HEK293 (cell line): ENCODE measurements around the gene PYROXD2.

Experiments used
- CTCF ChIA-PET: fragments of 350-600 bp; formaldehyde crosslinking; extraction: SDS; loops from one replicate; lab custom pipeline; 2021; ENCODE audit warnings: antibody characterized with exemption; lab: Yijun Ruan, JAX
- POLR2A ChIA-PET: fragments of 300-600 bp; formaldehyde crosslinking; extraction: SDS; loops from one replicate; lab custom pipeline; 2020; ENCODE audit warnings: antibody characterized with exemption, inconsistent platforms; lab: Yijun Ruan, JAX
- H3K27ac ChIP-seq: fragments of 200-500 bp; sonication (Bioruptor generic); 2 replicates; pipeline ENCODE4 v1.5.1; 2014; ENCODE audit warnings: low read depth, low read length, control low read depth, inconsistent platforms; ENCODE audit errors: extremely low read depth
- H3K36me3 ChIP-seq, 2 experiments: fragments of 200-500 bp in 1 of 2; sonication (Bioruptor generic) in 1 of 2; 1 replicate in 1 of 2; 2 replicates in 1 of 2; pipeline ENCODE4 v1.5.1; 2014 to 2017; ENCODE audit warnings: inconsistent platforms in 2 of 2, low read length in 2 of 2; ENCODE audit not compliant: control insufficient read depth in 2 of 2, insufficient read depth in 1 of 2
- H3K4me1 ChIP-seq: fragments of 200-500 bp; sonication (Bioruptor generic); 2 replicates; pipeline ENCODE4 v1.5.1; 2014; ENCODE audit warnings: mild to moderate bottlenecking, low read length, inconsistent platforms; ENCODE audit not compliant: control insufficient read depth, insufficient read depth
- H3K4me3 ChIP-seq: 2 replicates; pipeline ENCODE4 v1.5.1; 2011; ENCODE audit warnings: low read depth, mild to moderate bottlenecking, control low read depth, low read length, moderate library complexity
- H3K9me3 ChIP-seq: fragments of 200-500 bp; sonication (Bioruptor generic); 2 replicates; pipeline ENCODE4 v1.5.1; 2014; ENCODE audit warnings: low read depth, low read length, inconsistent platforms; ENCODE audit not compliant: control insufficient read depth, insufficient read depth
- GFI1B ChIP-seq: fragments of 450-650 bp; formaldehyde crosslinking; IDR thresholded peaks from 2 replicates; pipeline ENCODE4 v1.5.1; 2016; ENCODE audit warnings: missing biosample characterization, missing genetic modification characterization
- KLF7 ChIP-seq: fragments of 450-650 bp; formaldehyde crosslinking; IDR thresholded peaks from 2 replicates; pipeline ENCODE4 v1.5.1; 2016; ENCODE audit warnings: missing biosample characterization, missing genetic modification characterization, borderline replicate concordance
- SALL2 ChIP-seq: fragments of 450-650 bp; formaldehyde crosslinking; IDR thresholded peaks from 2 replicates; pipeline ENCODE4 v1.5.0; 2017; ENCODE audit warnings: missing biosample characterization, mild to moderate bottlenecking, missing genetic modification characterization, borderline replicate concordance
- ZNF132 ChIP-seq: fragments of 450-650 bp; formaldehyde crosslinking; IDR thresholded peaks from 2 replicates; pipeline ENCODE4 v1.5.1; 2017; ENCODE audit warnings: missing biosample characterization, missing genetic modification characterization, borderline replicate concordance
- ZNF155 ChIP-seq: fragments of 450-650 bp; formaldehyde crosslinking; IDR thresholded peaks from 2 replicates; pipeline ENCODE4 v1.5.1; 2016; ENCODE audit warnings: missing biosample characterization, missing genetic modification characterization
- ZNF174 ChIP-seq: fragments of 450-650 bp; formaldehyde crosslinking; IDR thresholded peaks from 2 replicates; pipeline ENCODE4 v1.5.0; 2017; ENCODE audit warnings: missing biosample characterization, mild to moderate bottlenecking, missing genetic modification characterization
- ZNF248 ChIP-seq: fragments of 450-650 bp; formaldehyde crosslinking; IDR thresholded peaks from 2 replicates; pipeline ENCODE4 v1.5.1; 2017; ENCODE audit warnings: missing biosample characterization, missing genetic modification characterization
- ZNF311 ChIP-seq: fragments of 450-650 bp; formaldehyde crosslinking; IDR thresholded peaks from 2 replicates; pipeline ENCODE4 v1.5.1; 2017; ENCODE audit warnings: missing biosample characterization, missing genetic modification characterization, borderline replicate concordance
- ZNF324 ChIP-seq: fragments of 450-650 bp; formaldehyde crosslinking; IDR thresholded peaks from 2 replicates; pipeline ENCODE4 v1.5.1; 2016; ENCODE audit warnings: missing biosample characterization, missing genetic modification characterization
- ZNF366 ChIP-seq: fragments of 450-650 bp; formaldehyde crosslinking; conservative IDR thresholded peaks from 2 replicates; pipeline ENCODE4 v1.5.1; 2016; ENCODE audit warnings: missing biosample characterization, missing genetic modification characterization
- ZNF426 ChIP-seq: fragments of 450-650 bp; formaldehyde crosslinking; IDR thresholded peaks from 2 replicates; pipeline ENCODE4 v1.5.1; 2017; ENCODE audit warnings: missing biosample characterization, missing genetic modification characterization, mild to moderate bottlenecking, inconsistent platforms, moderate library complexity
- ZNF514 ChIP-seq: fragments of 450-650 bp; formaldehyde crosslinking; IDR thresholded peaks from 2 replicates; pipeline ENCODE4 v1.5.1; 2016; ENCODE audit warnings: missing biosample characterization, missing genetic modification characterization
- ZNF549 ChIP-seq: fragments of 450-650 bp; IDR thresholded peaks from 2 replicates; pipeline ENCODE4 v1.5.1; 2018; ENCODE audit warnings: missing biosample characterization, missing genetic modification characterization, mild to moderate bottlenecking, inconsistent platforms, moderate library complexity
- ZNF585B ChIP-seq: fragments of 450-650 bp; formaldehyde crosslinking; IDR thresholded peaks from 2 replicates; pipeline ENCODE4 v1.5.1; 2016; ENCODE audit warnings: missing biosample characterization, missing genetic modification characterization
- ZNF596 ChIP-seq: fragments of 450-650 bp; IDR thresholded peaks from 2 replicates; pipeline ENCODE4 v1.5.0; 2018; ENCODE audit warnings: missing biosample characterization, mild to moderate bottlenecking, missing genetic modification characterization, moderate library complexity
- ZNF660 ChIP-seq: fragments of 450-650 bp; IDR thresholded peaks from 2 replicates; pipeline ENCODE4 v1.5.1; 2018; ENCODE audit warnings: missing biosample characterization, mild to moderate bottlenecking, missing genetic modification characterization
- ZSCAN23 ChIP-seq: fragments of 450-650 bp; formaldehyde crosslinking; IDR thresholded peaks from 2 replicates; pipeline ENCODE4 v1.5.1; 2016; ENCODE audit warnings: missing biosample characterization, missing genetic modification characterization
- TF ChIP-seq, protein P1 (sequence below): fragments of 450-650 bp; formaldehyde crosslinking; IDR thresholded peaks from 2 replicates; pipeline ENCODE4 v1.5.1; 2016; ENCODE audit warnings: missing biosample characterization, missing genetic modification characterization
- TF ChIP-seq, protein P2 (sequence below): fragments of 450-650 bp; formaldehyde crosslinking; IDR thresholded peaks from 2 replicates; pipeline ENCODE4 v1.5.1; 2016; ENCODE audit warnings: missing biosample characterization, missing genetic modification characterization
- TF ChIP-seq, protein P3 (sequence below): fragments of 450-650 bp; formaldehyde crosslinking; conservative IDR thresholded peaks from 2 replicates; pipeline ENCODE4 v1.5.1; 2016; ENCODE audit warnings: low read depth, missing biosample characterization, missing genetic modification characterization
- TF ChIP-seq, protein P4 (sequence below): fragments of 450-650 bp; formaldehyde crosslinking; IDR thresholded peaks from 2 replicates; pipeline ENCODE4 v1.5.1; 2017; ENCODE audit warnings: missing biosample characterization, missing genetic modification characterization
- TF ChIP-seq, protein P5 (sequence below): fragments of 450-650 bp; formaldehyde crosslinking; IDR thresholded peaks from 2 replicates; pipeline ENCODE4 v1.5.1; 2016; ENCODE audit warnings: missing biosample characterization, missing genetic modification characterization

Gene PYROXD2

DNA sequence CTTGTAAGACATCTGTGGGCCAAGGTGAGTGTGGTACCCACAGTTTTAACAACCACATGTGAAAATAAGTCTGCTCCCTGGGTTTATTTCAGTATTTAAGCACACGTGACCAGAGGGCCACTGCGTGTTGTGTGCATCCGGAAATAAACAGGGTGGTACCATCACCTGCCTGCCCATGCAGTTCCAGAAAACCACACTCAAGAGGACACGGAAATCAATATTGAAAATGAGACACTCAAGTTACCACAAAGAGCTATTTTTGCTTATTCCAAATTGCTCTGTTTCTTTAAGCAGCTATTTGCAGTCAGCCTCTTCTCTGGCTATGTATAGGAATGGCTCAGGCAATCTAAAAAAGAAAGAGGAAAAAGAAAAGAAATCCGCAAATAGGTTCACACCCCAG is 75.2 kb downstream of the PYROXD2 start (continued):
- TF ChIP-seq, protein P1, sequence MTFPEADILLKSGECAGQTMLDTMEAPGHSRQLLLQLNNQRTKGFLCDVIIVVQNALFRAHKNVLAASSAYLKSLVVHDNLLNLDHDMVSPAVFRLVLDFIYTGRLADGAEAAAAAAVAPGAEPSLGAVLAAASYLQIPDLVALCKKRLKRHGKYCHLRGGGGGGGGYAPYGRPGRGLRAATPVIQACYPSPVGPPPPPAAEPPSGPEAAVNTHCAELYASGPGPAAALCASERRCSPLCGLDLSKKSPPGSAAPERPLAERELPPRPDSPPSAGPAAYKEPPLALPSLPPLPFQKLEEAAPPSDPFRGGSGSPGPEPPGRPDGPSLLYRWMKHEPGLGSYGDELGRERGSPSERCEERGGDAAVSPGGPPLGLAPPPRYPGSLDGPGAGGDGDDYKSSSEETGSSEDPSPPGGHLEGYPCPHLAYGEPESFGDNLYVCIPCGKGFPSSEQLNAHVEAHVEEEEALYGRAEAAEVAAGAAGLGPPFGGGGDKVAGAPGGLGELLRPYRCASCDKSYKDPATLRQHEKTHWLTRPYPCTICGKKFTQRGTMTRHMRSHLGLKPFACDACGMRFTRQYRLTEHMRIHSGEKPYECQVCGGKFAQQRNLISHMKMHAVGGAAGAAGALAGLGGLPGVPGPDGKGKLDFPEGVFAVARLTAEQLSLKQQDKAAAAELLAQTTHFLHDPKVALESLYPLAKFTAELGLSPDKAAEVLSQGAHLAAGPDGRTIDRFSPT (tag by site-specific recombination), result no peak
- TF ChIP-seq ZNF155 (tag by site-specific recombination), result no peak

DNA sequence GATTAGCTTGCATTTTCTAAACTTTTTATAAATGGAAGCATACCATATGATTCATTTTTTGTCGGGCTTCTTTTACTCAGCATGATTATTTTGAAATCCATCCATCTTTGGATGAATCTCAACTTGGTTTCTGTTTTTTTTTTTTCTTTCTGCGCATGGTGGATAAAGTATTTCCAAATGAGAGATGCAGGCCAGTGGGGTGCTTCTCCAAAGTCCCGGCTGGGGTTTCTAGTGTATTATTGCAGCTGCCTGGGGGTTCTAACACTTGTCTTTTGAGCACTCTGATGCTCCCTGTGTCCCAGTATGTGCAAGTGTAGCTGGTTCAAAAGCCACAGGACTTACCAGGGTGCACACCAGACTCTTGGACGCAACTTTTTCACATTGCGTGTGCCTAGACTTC is 76.1 kb downstream of the PYROXD2 start:
- H3K4me1 ChIP-seq, result no peaks in the 10 kb centered on the region
- no peak overlapping the region for H3K27ac ChIP-seq
- CTCF ChIA-PET, result no interaction called here

DNA sequence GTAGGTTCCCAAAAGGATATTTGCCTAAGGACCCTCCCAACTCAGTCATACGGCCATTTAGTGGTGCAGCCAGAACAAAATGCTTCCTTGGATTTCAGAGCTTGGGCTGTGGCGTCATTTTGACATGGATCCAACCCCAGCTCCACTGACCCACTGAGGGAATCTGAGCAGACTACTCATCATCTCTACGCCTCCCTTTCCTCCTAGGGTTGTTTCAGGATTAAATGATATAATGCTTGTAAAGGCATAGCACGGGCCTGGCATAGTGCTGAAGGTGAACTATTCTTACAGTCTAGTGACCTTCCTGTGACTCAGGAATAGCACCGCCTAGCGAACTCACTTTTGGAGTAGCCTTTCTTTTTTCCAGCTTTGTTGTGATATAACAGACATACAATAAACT is 76.7 kb downstream of the PYROXD2 start:
- CTCF ChIA-PET, result interaction anchor here (0.6 kb wide), 1 partner anchor 127 kb away, joined by 3 read pairs; no protein-coding TSS in a partner anchor
- peaks cover 1% of the 10 kb centered on the region; the same call in 1 of the 2 replicates for H3K4me1 ChIP-seq
- no peak overlapping the region for H3K4me3 ChIP-seq
- TF ChIP-seq ZNF596 (tag by site-specific recombination), result no peak
- TF ChIP-seq SALL2, result no peak
- no peak for TF ChIP-seq ZNF248 (tag by site-specific recombination)
- TF ChIP-seq ZNF514 (tag by site-specific recombination), result no peak
- no peak for TF ChIP-seq ZNF549 (tag by site-specific recombination)
- no peak for TF ChIP-seq ZNF324 (tag by site-specific recombination)
- TF ChIP-seq ZNF155 (tag by site-specific recombination), result no peak
- TF ChIP-seq, protein P2, sequence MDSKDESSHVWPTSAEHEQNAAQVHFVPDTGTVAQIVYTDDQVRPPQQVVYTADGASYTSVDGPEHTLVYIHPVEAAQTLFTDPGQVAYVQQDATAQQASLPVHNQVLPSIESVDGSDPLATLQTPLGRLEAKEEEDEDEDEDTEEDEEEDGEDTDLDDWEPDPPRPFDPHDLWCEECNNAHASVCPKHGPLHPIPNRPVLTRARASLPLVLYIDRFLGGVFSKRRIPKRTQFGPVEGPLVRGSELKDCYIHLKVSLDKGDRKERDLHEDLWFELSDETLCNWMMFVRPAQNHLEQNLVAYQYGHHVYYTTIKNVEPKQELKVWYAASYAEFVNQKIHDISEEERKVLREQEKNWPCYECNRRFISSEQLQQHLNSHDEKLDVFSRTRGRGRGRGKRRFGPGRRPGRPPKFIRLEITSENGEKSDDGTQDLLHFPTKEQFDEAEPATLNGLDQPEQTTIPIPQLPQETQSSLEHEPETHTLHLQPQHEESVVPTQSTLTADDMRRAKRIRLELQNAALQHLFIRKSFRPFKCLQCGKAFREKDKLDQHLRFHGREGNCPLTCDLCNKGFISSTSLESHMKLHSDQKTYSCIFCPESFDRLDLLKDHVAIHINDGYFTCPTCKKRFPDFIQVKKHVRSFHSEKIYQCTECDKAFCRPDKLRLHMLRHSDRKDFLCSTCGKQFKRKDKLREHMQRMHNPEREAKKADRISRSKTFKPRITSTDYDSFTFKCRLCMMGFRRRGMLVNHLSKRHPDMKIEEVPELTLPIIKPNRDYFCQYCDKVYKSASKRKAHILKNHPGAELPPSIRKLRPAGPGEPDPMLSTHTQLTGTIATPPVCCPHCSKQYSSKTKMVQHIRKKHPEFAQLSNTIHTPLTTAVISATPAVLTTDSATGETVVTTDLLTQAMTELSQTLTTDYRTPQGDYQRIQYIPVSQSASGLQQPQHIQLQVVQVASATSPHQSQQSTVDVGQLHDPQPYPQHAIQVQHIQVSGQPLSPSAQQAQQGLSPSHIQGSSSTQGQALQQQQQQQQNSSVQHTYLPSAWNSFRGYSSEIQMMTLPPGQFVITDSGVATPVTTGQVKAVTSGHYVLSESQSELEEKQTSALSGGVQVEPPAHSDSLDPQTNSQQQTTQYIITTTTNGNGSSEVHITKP (tag by site-specific recombination), result no peak
- no peak for TF ChIP-seq GFI1B (tag by site-specific recombination)
- no peak for TF ChIP-seq ZSCAN23
- no peak for TF ChIP-seq ZNF174 (tag by site-specific recombination)
- no peak for TF ChIP-seq ZNF585B (tag by site-specific recombination)
- no peak for TF ChIP-seq ZNF426 (tag by site-specific recombination)
- no peak for TF ChIP-seq ZNF366 (tag by site-specific recombination)
- TF ChIP-seq ZNF132, result no peak
- TF ChIP-seq, protein P3, sequence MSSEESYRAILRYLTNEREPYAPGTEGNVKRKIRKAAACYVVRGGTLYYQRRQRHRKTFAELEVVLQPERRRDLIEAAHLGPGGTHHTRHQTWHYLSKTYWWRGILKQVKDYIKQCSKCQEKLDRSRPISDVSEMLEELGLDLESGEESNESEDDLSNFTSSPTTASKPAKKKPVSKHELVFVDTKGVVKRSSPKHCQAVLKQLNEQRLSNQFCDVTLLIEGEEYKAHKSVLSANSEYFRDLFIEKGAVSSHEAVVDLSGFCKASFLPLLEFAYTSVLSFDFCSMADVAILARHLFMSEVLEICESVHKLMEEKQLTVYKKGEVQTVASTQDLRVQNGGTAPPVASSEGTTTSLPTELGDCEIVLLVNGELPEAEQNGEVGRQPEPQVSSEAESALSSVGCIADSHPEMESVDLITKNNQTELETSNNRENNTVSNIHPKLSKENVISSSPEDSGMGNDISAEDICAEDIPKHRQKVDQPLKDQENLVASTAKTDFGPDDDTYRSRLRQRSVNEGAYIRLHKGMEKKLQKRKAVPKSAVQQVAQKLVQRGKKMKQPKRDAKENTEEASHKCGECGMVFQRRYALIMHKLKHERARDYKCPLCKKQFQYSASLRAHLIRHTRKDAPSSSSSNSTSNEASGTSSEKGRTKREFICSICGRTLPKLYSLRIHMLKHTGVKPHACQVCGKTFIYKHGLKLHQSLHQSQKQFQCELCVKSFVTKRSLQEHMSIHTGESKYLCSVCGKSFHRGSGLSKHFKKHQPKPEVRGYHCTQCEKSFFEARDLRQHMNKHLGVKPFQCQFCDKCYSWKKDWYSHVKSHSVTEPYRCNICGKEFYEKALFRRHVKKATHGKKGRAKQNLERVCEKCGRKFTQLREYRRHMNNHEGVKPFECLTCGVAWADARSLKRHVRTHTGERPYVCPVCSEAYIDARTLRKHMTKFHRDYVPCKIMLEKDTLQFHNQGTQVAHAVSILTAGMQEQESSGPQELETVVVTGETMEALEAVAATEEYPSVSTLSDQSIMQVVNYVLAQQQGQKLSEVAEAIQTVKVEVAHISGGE (tag by site-specific recombination), result no peak
- TF ChIP-seq, protein P4, sequence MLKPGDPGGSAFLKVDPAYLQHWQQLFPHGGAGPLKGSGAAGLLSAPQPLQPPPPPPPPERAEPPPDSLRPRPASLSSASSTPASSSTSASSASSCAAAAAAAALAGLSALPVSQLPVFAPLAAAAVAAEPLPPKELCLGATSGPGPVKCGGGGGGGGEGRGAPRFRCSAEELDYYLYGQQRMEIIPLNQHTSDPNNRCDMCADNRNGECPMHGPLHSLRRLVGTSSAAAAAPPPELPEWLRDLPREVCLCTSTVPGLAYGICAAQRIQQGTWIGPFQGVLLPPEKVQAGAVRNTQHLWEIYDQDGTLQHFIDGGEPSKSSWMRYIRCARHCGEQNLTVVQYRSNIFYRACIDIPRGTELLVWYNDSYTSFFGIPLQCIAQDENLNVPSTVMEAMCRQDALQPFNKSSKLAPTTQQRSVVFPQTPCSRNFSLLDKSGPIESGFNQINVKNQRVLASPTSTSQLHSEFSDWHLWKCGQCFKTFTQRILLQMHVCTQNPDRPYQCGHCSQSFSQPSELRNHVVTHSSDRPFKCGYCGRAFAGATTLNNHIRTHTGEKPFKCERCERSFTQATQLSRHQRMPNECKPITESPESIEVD (tag by site-specific recombination), result no peak
- POLR2A ChIA-PET, result no interaction called here
- H3K36me3 ChIP-seq, result no peaks in the 10 kb centered on the region
- no peaks in the 10 kb centered on the region for H3K9me3 ChIP-seq
- no peak overlapping the region for H3K27ac ChIP-seq

More for the DNA sequence above, 76.1 kb downstream of the PYROXD2 start:
- Histone ChIP-seq H3K4me3 (no peak overlapping the region), H3K36me3 (no peaks in the 10 kb centered on the region), H3K9me3 (no peaks in the 10 kb centered on the region)
- POLR2A ChIA-PET, result interaction anchor here (0.6 kb wide), 1 partner anchor 71 kb away, joined by 7 read pairs; no protein-coding TSS in a partner anchor
- TF ChIP-seq, protein P5, sequence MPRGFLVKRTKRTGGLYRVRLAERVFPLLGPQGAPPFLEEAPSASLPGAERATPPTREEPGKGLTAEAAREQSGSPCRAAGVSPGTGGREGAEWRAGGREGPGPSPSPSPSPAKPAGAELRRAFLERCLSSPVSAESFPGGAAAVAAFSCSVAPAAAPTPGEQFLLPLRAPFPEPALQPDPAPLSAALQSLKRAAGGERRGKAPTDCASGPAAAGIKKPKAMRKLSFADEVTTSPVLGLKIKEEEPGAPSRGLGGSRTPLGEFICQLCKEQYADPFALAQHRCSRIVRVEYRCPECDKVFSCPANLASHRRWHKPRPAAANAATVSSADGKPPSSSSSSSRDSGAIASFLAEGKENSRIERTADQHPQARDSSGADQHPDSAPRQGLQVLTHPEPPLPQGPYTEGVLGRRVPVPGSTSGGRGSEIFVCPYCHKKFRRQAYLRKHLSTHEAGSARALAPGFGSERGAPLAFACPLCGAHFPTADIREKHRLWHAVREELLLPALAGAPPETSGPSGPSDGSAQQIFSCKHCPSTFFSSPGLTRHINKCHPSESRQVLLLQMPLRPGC (tag by site-specific recombination), result no peak
- TF ChIP-seq ZNF311 (tag by site-specific recombination) (no peak), KLF7 (tag by site-specific recombination) (no peak), ZNF660 (no peak)
